Erythroblast (primary cell): Measurements from ENCODE around the gene BAIAP2.

ENCODE experiments used
- GATA1 ChIP-seq: IDR thresholded peaks from 2 replicates; pipeline ENCODE4 v1.6.1; 2011; ENCODE audit warnings: low read depth, mild to moderate bottlenecking, control low read depth, low read length, moderate library complexity
- POLR2A ChIP-seq: IDR thresholded peaks from 2 replicates; pipeline ENCODE4 v1.6.1; 2011; ENCODE audit warnings: mild to moderate bottlenecking, low read length

DNA sequence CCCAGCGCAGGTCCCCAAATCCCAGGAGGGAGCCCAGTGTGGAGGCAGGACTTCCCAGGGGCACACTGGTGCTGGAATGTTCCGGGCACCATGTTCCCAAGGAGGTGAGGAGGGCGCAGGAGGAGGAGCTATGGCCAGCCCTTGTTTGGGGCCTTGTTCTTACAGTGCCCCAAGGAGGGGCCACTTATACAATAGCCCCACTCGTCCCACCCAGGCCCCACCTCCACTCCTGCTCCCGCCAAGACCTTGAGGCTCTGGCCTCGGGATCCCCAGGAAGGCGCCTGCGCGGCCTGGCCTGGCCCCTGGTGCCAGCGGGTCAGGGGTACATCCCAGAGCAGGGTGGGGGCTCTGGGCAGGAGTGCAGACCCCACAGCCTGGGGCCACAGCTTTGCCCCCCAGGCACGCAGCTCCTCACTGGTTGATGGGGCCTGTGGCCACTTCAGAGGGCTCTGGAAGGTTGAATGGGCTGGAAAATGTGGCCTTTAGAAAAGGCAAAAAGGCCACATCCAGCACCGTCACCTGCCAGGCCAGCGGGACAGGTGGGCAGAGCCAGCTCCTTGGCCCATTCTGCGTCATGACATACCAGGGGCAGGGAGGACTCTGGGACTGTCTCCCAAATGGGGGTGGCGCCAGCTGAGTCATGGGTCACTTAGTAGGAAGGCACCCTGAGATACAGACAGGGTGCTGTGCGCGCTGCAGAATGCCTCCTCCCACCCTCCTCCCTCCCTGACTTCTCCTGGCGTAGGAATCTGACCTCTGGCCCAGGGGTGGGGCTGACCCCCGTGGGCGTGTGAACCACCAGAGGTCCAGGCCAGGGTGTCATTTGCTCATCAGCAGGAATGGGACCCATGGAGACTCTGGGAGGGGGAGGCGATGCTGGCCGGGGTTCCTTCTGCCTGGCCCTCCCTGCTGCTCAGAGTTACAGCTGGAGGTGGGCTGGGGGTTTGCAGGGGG lies 98.1 kb downstream of the BAIAP2 start:
- no peak for TF ChIP-seq POLR2A
- TF ChIP-seq GATA1, result no peak
